Measurements from ENCODE around the gene TEX44. TPM values are rescaled to one million over a fixed set of nuclear protein-coding genes. Genes with fewer than 3 reads are reported as not detected.

Gene TEX44
- total and polyA plus RNA-seq, 9 of the 15 experiments (the other 6 are each of a cell fraction or from before 2014, with no cell fraction given), result not detected

- intact Hi-C loops (cut with micrococcal nuclease), result no loop called here
- peaks cover 0 to 11% of the 10 kb centered on the region in 2 experiments; a peak in 2 of 5 replicates for H3K4me1 ChIP-seq (replicated peaks in 1 of 2; ENCODE audit: control insufficient read depth in 2 of 2, insufficient read depth in 2 of 2, low read length in 2 of 2)
- FAIRE-seq, result no peak
- no peak overlapping the region for H3K9ac ChIP-seq (ENCODE audit: insufficient read depth in 1 of 2, low read depth in 2 of 2, low read length in 2 of 2)
- H3K79me2 ChIP-seq (ENCODE audit: control insufficient read depth, insufficient read depth, low read length), result no peaks in the 10 kb centered on the region
- no TSS peak for BruUV-seq (replicated peaks)
- POLR2A ChIA-PET, result interaction anchor here (1.1 kb wide), 1 partner anchor 35 kb away, joined by 4 read pairs; no protein-coding TSS in a partner anchor
- TF ChIP-seq MEIS2 (IDR thresholded peaks at IDR 0.05; ENCODE audit: partially characterized antibody), result no peak
- no peak overlapping the region for H2AFZ ChIP-seq (ENCODE audit: low read depth, low read length)
- DNase-seq (ENCODE audit: extremely low read depth in 1 of 4, low spot score in 3 of 4), result no peak
- 36% methylated on average over 8 of the region's 8 CpGs for WGBS (ENCODE audit: insufficient coverage, low coverage, missing lambda C conversion rate)
- in situ Hi-C loops (cut with MboI), result no loop called here
- no peaks in the 10 kb centered on the region for H3K9me1 ChIP-seq (ENCODE audit: control insufficient read depth, insufficient read depth, low read length)
- no peak overlapping the region for H3K27ac ChIP-seq (ENCODE audit: extremely low read depth, low read depth, low read length)
- H3K4me2 ChIP-seq (ENCODE audit: insufficient read depth, low read length), result no peak overlapping the region
- H3K9me3 ChIP-seq (replicated peaks; ENCODE audit: control insufficient read depth, insufficient read depth, low read depth, low read length), result no peaks in the 10 kb centered on the region
- peaks cover 4 to 41% of the 10 kb centered on the region in 2 experiments; a peak in 3 of 5 replicates for H3K27me3 ChIP-seq (ENCODE audit: control insufficient read depth in 2 of 2, insufficient read depth in 2 of 2, low read length in 2 of 2)
- H3K36me3 ChIP-seq (ENCODE audit: control insufficient read depth, insufficient read depth, low read length), result no peaks in the 10 kb centered on the region
- CTCF ChIA-PET (ENCODE audit: low intra/inter-chr PET ratio), result no interaction called here
- H4K20me1 ChIP-seq (replicated peaks; ENCODE audit: control insufficient read depth, insufficient read depth, low read length), result no peaks in the 10 kb centered on the region
- ATAC-seq, result no peak
- H3K4me3 ChIP-seq, result no peak overlapping the region
These were observed 5.0 kb downstream of the TEX44 start for GRCh38 chr2:231597627-231598026.

- ATAC-seq, result no peak
- H3K27ac ChIP-seq (ENCODE audit: extremely low read depth, low read depth, low read length), result no peak overlapping the region
- intact Hi-C loops (cut with micrococcal nuclease) (loop anchor here (1.0 to 5.0 kb wide), 2 partner anchors 37 to 83 kb away; no protein-coding TSS in a partner anchor), in situ Hi-C loops (cut with MboI) (no loop called here)
- no peak for FAIRE-seq
- no peaks in the 10 kb centered on the region for H3K9me3 ChIP-seq (replicated peaks; ENCODE audit: control insufficient read depth, insufficient read depth, low read depth, low read length)
- no peaks in the 10 kb centered on the region for H3K36me3 ChIP-seq (ENCODE audit: control insufficient read depth, insufficient read depth, low read length)
- H3K4me3 ChIP-seq, result no peak overlapping the region
- no peaks in the 10 kb centered on the region for H3K79me2 ChIP-seq (ENCODE audit: control insufficient read depth, insufficient read depth, low read length)
- WGBS (ENCODE audit: insufficient coverage, low coverage, missing lambda C conversion rate), result 34% methylated on average over 10 of the region's 11 CpGs
- no peaks in the 10 kb centered on the region for H4K20me1 ChIP-seq (replicated peaks; ENCODE audit: control insufficient read depth, insufficient read depth, low read length)
- no peak overlapping the region for H2AFZ ChIP-seq (ENCODE audit: low read depth, low read length)
- H3K27me3 ChIP-seq (ENCODE audit: control insufficient read depth in 2 of 2, insufficient read depth in 2 of 2, low read length in 2 of 2), result peaks cover 0 to 16% of the 10 kb centered on the region in 2 experiments; a peak in 1 of 5 replicates
- H3K9me1 ChIP-seq (ENCODE audit: control insufficient read depth, insufficient read depth, low read length), result no peaks in the 10 kb centered on the region
- DNase-seq (ENCODE audit: extremely low read depth in 1 of 4, low spot score in 3 of 4), result no peak
- H3K4me2 ChIP-seq (ENCODE audit: insufficient read depth, low read length), result no peak overlapping the region
- H3K4me1 ChIP-seq (replicated peaks in 1 of 2; ENCODE audit: control insufficient read depth in 2 of 2, insufficient read depth in 2 of 2, low read length in 2 of 2), result peaks cover 0 to 22% of the 10 kb centered on the region in 2 experiments; a peak in 3 of 5 replicates
- no peak overlapping the region; a peak in 1 of 4 replicates for H3K9ac ChIP-seq (ENCODE audit: insufficient read depth in 1 of 2, low read depth in 2 of 2, low read length in 2 of 2)
- BruUV-seq (replicated peaks), result no TSS peak
- ChIA-PET CTCF (ENCODE audit: low intra/inter-chr PET ratio) (interaction anchor here (0.6 to 1.5 kb wide), 2 partner anchors 37 to 44 kb away, joined by 4 to 6 read pairs; no protein-coding TSS in a partner anchor), POLR2A (interaction anchor here (0.8 kb wide), 1 partner anchor 19 kb away, joined by 3 read pairs; no protein-coding TSS in a partner anchor)
- TF ChIP-seq ZNF347 (CRISPR knock-in tag; IDR thresholded peaks at IDR 0.05; ENCODE audit: low read depth) (no peak), GTF2B (IDR thresholded peaks at IDR 0.05; ENCODE audit: extremely low read depth, insufficient read length) (no peak), IRF9 (tag; IDR thresholded peaks at IDR 0.05) (no peak), TGIF2 (CRISPR knock-in tag; IDR thresholded peaks at IDR 0.05) (no peak), NFYB (IDR thresholded peaks at IDR 0.05; ENCODE audit: extremely low read depth, insufficient read length) (no peak), ZNF644 (tag; IDR thresholded peaks at IDR 0.05; ENCODE audit: low read depth) (no peak), STAG1 (CRISPR knock-in tag; IDR thresholded peaks at IDR 0.05; ENCODE audit: borderline replicate concordance) (no peak), ZHX1 (conservative IDR thresholded peaks at IDR 0.05; ENCODE audit: low read length) (no peak)
These were observed 8.1 kb downstream of the TEX44 start for GRCh38 chr2:231600619-231601355.
